Hematopoietic multipotent progenitor cell treated with erythropoietin and hydrocortisone succinate and interleukin-3 and kit ligand, for 8 days (in vitro differentiated cells): ENCODE results near the gene CFAP54.
"Not testable (repeated sequence)": the region's sequence is repeated elsewhere in the genome, so short reads cannot be mapped to it uniquely, and the experiment has no call there.

Experiments
- DNase-seq: peaks from one replicate; pipeline ENCODE4 v3.0.0-alpha.2; 2015

CFAP54 gene

GRCh38 chr12:96489392-96490056 lies at the start of gene CFAP54:
Gene CFAP54 (plus strand): TSS chr12:96489577. CDS start chr12:96489610, 33 bp downstream.
- DNase-seq, result peak; percentile 94

GRCh38 chr12:96441816-96442215 lies 47.6 kb upstream of the CFAP54 start:
- no peak for DNase-seq

GRCh38 chr12:96442906-96443305 lies 46.5 kb upstream of the CFAP54 start:
- DNase-seq, result no peak

GRCh38 chr12:96444399-96444798 lies 45.0 kb upstream of the CFAP54 start:
- DNase-seq, result no peak

- peak; percentile 72 for DNase-seq
Measured at GRCh38 chr12:96445691-96446583, 43.4 kb upstream of the CFAP54 start.

- DNase-seq, result no peak
Measured at GRCh38 chr12:96447256-96447655, 42.1 kb upstream of the CFAP54 start.

- no peak for DNase-seq
Measured at GRCh38 chr12:96448300-96448699, 41.1 kb upstream of the CFAP54 start.

GRCh38 chr12:96452261-96452922 lies 37.0 kb upstream of the CFAP54 start:
- no peak for DNase-seq

- DNase-seq, result no peak
Measured at GRCh38 chr12:96454396-96454795, 35.0 kb upstream of the CFAP54 start.

GRCh38 chr12:96456265-96456974 lies 33.0 kb upstream of the CFAP54 start:
- DNase-seq, result no peak

- no peak for DNase-seq
Measured at GRCh38 chr12:96457191-96457930, 32.0 kb upstream of the CFAP54 start.

GRCh38 chr12:96459281-96459680 lies 30.1 kb upstream of the CFAP54 start:
- not testable (repeated sequence) for DNase-seq

GRCh38 chr12:96462571-96463280 lies 26.7 kb upstream of the CFAP54 start:
- DNase-seq, result no peak

GRCh38 chr12:96465896-96466295 lies 23.5 kb upstream of the CFAP54 start:
- no peak for DNase-seq

GRCh38 chr12:96466939-96467751 lies 22.2 kb upstream of the CFAP54 start:
- DNase-seq, result no peak

GRCh38 chr12:96471368-96472050 lies 17.9 kb upstream of the CFAP54 start:
- no peak for DNase-seq

- DNase-seq, result peak; percentile 68
Measured at GRCh38 chr12:96472384-96472783, 17.0 kb upstream of the CFAP54 start.

- DNase-seq, result no peak
Measured at GRCh38 chr12:96473394-96474093, 15.8 kb upstream of the CFAP54 start.

- no peak for DNase-seq
Measured at GRCh38 chr12:96474206-96474605, 15.2 kb upstream of the CFAP54 start.
